ENCODE measurements around the gene ABTB2. TPM values are rescaled to one million over a fixed set of nuclear protein-coding genes. Genes with fewer than 3 reads are reported as not detected.

Gene ABTB2
- polyA plus RNA-seq, 1 experiment = 6.3 TPM

DNA sequence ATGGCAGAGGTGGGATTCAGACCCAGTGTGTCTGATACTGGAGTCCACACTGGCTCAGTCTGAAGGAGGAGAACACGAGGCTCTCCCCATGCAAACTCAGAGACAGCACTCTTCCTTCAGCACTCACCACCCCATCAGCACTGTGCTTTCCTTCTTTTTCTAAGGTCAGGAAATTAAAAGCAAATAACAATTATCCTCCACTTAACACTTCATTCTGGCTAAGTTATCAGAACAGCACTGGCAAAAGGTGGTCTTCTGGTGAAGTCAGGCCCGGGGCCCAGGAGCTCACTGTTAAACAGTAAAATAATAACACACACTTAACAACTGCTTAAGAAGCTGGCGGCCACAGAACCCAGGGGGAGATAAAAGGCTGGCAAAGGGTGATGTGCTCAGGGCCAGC lies 145.2 kb downstream of the ABTB2 start:
- TF ChIP-seq, protein P1, sequence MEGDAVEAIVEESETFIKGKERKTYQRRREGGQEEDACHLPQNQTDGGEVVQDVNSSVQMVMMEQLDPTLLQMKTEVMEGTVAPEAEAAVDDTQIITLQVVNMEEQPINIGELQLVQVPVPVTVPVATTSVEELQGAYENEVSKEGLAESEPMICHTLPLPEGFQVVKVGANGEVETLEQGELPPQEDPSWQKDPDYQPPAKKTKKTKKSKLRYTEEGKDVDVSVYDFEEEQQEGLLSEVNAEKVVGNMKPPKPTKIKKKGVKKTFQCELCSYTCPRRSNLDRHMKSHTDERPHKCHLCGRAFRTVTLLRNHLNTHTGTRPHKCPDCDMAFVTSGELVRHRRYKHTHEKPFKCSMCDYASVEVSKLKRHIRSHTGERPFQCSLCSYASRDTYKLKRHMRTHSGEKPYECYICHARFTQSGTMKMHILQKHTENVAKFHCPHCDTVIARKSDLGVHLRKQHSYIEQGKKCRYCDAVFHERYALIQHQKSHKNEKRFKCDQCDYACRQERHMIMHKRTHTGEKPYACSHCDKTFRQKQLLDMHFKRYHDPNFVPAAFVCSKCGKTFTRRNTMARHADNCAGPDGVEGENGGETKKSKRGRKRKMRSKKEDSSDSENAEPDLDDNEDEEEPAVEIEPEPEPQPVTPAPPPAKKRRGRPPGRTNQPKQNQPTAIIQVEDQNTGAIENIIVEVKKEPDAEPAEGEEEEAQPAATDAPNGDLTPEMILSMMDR (IDR thresholded peaks at IDR 0.05; ENCODE audit: insufficient read depth, low read depth, low read length) = no peak
- CTCF ChIA-PET = no interaction called here
- H3K4me3 ChIP-seq (ENCODE audit: low read depth, low read length) = no peak overlapping the region

DNA sequence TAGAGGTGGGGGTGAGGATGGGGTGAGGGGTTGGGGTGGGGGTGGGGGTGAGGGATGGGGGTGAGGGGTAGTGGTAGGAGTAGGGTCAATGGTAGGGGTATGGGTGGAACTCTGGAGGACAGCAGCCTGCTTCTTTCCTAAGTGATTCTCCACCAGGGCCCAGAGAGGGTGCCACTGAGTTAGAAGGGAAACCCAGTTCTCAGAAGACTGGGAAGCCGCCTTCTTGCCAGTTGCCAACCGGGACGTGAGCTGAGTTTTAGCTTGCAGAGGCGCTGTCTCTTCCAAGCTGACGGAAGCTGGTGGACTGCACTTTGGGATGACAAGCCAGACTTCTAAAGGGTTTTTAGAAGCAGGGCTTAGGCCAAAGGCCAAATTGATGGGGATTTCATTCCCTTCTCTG lies 148.0 kb downstream of the ABTB2 start:
- ChIA-PET CTCF (no interaction called here), POLR2A (no interaction called here)
- TF ChIP-seq, protein P1 (IDR thresholded peaks at IDR 0.05; ENCODE audit: insufficient read depth, low read depth, low read length) = no peak
- Histone ChIP-seq H3K4me3 (ENCODE audit: low read depth, low read length) (no peak overlapping the region), H3K36me3 (ENCODE audit: control insufficient read depth, insufficient read depth, low read length) (no peaks in the 10 kb centered on the region), H3K27me3 (ENCODE audit: control insufficient read depth, insufficient read depth, low read length) (no peaks in the 10 kb centered on the region)
- DNase-seq (ENCODE audit: low read depth) = no peak

More for the DNA sequence above, 145.2 kb downstream of the ABTB2 start:
- H3K36me3 ChIP-seq (ENCODE audit: control insufficient read depth, insufficient read depth, low read length) = no peaks in the 10 kb centered on the region
- no peaks in the 10 kb centered on the region for H3K27me3 ChIP-seq (ENCODE audit: control insufficient read depth, insufficient read depth, low read length)
- POLR2A ChIA-PET = no interaction called here
- DNase-seq (ENCODE audit: low read depth) = no peak

DNA sequence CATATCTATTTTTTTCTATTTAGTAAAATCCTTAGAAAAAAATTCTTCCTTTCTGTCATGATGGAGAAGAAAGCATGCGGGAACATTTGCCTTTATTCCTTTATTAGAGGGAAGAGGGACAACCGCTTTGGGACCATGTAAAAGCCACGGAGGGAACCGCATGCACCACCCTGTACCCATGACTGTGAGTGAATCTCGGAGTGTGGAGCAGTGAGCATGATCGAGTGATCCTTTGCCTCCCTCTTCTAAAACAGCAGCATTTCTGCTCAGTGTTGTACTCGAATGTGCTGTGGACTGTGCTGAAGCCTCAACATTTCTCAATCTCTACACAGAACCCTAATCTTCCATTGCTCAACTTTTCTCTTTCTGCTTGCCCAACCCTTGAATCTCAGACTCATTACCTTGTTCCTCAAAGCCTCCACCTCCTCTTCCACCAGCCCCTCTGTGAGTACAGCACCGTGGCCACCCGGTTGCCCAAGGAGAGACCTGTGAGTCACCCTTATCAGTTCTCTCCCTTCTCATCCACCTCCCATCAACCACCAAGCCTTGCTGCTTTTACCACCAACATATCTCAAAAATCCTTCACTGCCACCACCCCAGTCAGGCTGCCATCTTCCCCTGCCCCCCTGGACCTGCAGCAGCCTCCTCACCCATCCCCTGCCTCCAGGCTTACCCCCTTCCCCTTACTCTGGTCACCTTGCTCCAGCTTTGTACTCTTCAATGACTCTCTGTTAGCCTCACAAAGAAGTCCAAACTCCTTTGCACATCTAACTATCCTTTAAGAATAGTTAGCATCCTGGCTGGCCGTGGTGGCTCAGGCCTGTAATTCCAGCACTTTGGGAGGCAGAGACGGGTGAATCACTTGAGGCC lies 149.3 kb downstream of the ABTB2 start:
- no peaks in the 10 kb centered on the region for H3K27me3 ChIP-seq (ENCODE audit: control insufficient read depth, insufficient read depth, low read length)
- TF ChIP-seq, protein P1 (IDR thresholded peaks at IDR 0.05; ENCODE audit: insufficient read depth, low read depth, low read length) = no peak
- no peaks in the 10 kb centered on the region for H3K36me3 ChIP-seq (ENCODE audit: control insufficient read depth, insufficient read depth, low read length)
- POLR2A ChIA-PET = no interaction called here
- DNase-seq (ENCODE audit: low read depth) = no peak
- H3K4me3 ChIP-seq (ENCODE audit: low read depth, low read length) = no peak overlapping the region
- CTCF ChIA-PET = interaction anchor here (0.7 kb wide), 1 partner anchor 137 kb away, joined by 3 read pairs; no protein-coding TSS in a partner anchor

DNA sequence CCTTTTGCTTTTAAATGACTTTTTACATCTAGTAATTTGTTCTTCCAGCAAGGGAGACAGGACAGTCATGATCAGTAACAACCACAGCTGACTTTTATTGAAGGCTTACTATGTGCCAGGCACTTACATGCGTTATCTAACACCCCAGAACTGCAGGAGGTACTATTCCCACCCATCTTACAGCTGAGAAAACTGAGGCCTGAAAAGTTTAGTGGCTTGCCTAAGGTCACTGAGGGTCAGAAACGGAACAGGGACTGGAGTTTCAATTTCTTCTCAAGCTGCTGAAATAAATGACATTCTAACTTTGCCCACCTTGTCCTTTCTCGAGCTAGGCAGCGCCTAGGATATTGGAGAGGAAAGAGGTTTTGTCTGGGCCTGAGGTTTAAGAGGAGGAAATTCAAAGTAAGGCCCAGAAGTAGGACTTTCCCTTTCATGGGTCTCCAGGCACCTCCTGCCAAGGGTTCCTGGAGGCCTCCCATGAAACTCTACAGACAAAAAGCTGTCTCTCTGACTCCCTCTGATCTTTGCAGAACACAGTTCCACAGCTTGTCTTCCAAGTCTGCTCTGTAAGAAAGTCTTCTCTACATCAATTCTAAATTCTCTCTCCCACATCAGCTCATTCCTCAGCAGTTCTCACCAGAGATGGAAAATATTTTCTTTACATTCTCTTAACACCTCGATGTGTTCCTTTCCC lies 150.2 kb downstream of the ABTB2 start:
- CTCF ChIA-PET = interaction anchor here (0.7 to 1.2 kb wide), 3 partner anchors 22 to 137 kb away, joined by 3 to 4 read pairs (median 3); no protein-coding TSS in a partner anchor

More for the DNA sequence above, 150.2 kb downstream of the ABTB2 start:
- no peaks in the 10 kb centered on the region for H3K36me3 ChIP-seq (ENCODE audit: control insufficient read depth, insufficient read depth, low read length)
- TF ChIP-seq, protein P1 (IDR thresholded peaks at IDR 0.05; ENCODE audit: insufficient read depth, low read depth, low read length) = no peak
- POLR2A ChIA-PET = no interaction called here
- H3K4me3 ChIP-seq (ENCODE audit: low read depth, low read length) = no peak overlapping the region
- H3K27me3 ChIP-seq (ENCODE audit: control insufficient read depth, insufficient read depth, low read length) = no peaks in the 10 kb centered on the region
- no peak for DNase-seq (ENCODE audit: low read depth)

Measured in BJ (cell line).